ENCODE data around the gene PAIP2.
"Not testable (repeated sequence)": the region's sequence is repeated elsewhere in the genome, so short reads cannot be mapped to it uniquely, and the experiment has no call there.

Gene PAIP2

GRCh38 chr5:139344177-139344576 is 2.5 kb downstream of the PAIP2 start:
- no peak for DNase-seq (ENCODE audit: low read depth)
- H3K4me3 ChIP-seq (ENCODE audit: low read depth, low read length) = no peak overlapping the region
- no peak for TF ChIP-seq CTCF (IDR thresholded peaks at IDR 0.05; ENCODE audit: low read depth, low read length, missing control alignments)
- in situ Hi-C loops (cut with HindIII; ENCODE audit: low sequenced_read_pairs) = no loop called here

GRCh38 chr5:139345442-139345841 is 3.8 kb downstream of the PAIP2 start:
- DNase-seq (ENCODE audit: low read depth); in situ Hi-C loops (cut with HindIII; ENCODE audit: low sequenced_read_pairs); H3K4me3 ChIP-seq (ENCODE audit: low read depth, low read length): not testable (repeated sequence)

GRCh38 chr5:139347863-139348262 is 6.2 kb downstream of the PAIP2 start:
- H3K4me3 ChIP-seq (ENCODE audit: low read depth, low read length); DNase-seq (ENCODE audit: low read depth); in situ Hi-C loops (cut with HindIII; ENCODE audit: low sequenced_read_pairs): not testable (repeated sequence)

GRCh38 chr5:139354186-139354585 is 12.5 kb downstream of the PAIP2 start:
- in situ Hi-C loops (cut with HindIII; ENCODE audit: low sequenced_read_pairs) = no loop called here
- no peak for DNase-seq (ENCODE audit: low read depth)
- TF ChIP-seq CTCF (IDR thresholded peaks at IDR 0.05; ENCODE audit: low read depth, low read length, missing control alignments) = no peak
- no peak overlapping the region for H3K4me3 ChIP-seq (ENCODE audit: low read depth, low read length)

- in situ Hi-C loops (cut with HindIII; ENCODE audit: low sequenced_read_pairs); DNase-seq (ENCODE audit: low read depth); H3K4me3 ChIP-seq (ENCODE audit: low read depth, low read length): not testable (repeated sequence)
Observed at GRCh38 chr5:139355900-139356299, 14.2 kb downstream of the PAIP2 start.

GRCh38 chr5:139358064-139358463 is 16.4 kb downstream of the PAIP2 start:
- in situ Hi-C loops (cut with HindIII; ENCODE audit: low sequenced_read_pairs) = no loop called here
- DNase-seq (ENCODE audit: low read depth) = no peak
- no peak overlapping the region for H3K4me3 ChIP-seq (ENCODE audit: low read depth, low read length)
- TF ChIP-seq CTCF (IDR thresholded peaks at IDR 0.05; ENCODE audit: low read depth, low read length, missing control alignments) = no peak

GRCh38 chr5:139360384-139360783 is 18.7 kb downstream of the PAIP2 start:
- no peak for DNase-seq (ENCODE audit: low read depth)
- in situ Hi-C loops (cut with HindIII; ENCODE audit: low sequenced_read_pairs) = no loop called here
- no peak for TF ChIP-seq CTCF (IDR thresholded peaks at IDR 0.05; ENCODE audit: low read depth, low read length, missing control alignments)
- no peak overlapping the region for H3K4me3 ChIP-seq (ENCODE audit: low read depth, low read length)

GRCh38 chr5:139361835-139362429 is 20.3 kb downstream of the PAIP2 start:
- H3K4me3 ChIP-seq (ENCODE audit: low read depth, low read length) = no peak overlapping the region
- in situ Hi-C loops (cut with HindIII; ENCODE audit: low sequenced_read_pairs) = no loop called here
- TF ChIP-seq CTCF (IDR thresholded peaks at IDR 0.05; ENCODE audit: low read depth, low read length, missing control alignments) = no peak
- no peak for DNase-seq (ENCODE audit: low read depth)
